IPS DF 19.7 (cell line): ENCODE measurements around the gene RNF224.
A peak's percentile ranks its signal among the peaks of the same experiment; 100 is the strongest.

ENCODE experiments used
- DNase-seq: peaks from one replicate; pipeline ENCODE4 v3.0.0-alpha.2; 2013; ENCODE audit warnings: low read depth, low spot score

The RNF224 gene

GRCh38 chr9:137227054-137227852 is at the start of gene RNF224:
TSS of gene RNF224 (plus strand) at chr9:137227502. CDS start at chr9:137228336, 834 bp downstream.
- no peak for DNase-seq

- no peak for DNase-seq
Observed at GRCh38 chr9:137178201-137178938, 48.9 kb upstream of the RNF224 start.

GRCh38 chr9:137178939-137179630 is 48.2 kb upstream of the RNF224 start:
- no peak for DNase-seq

- no peak for DNase-seq
Observed at GRCh38 chr9:137179761-137180160, 47.5 kb upstream of the RNF224 start.

GRCh38 chr9:137180491-137180890 is 46.8 kb upstream of the RNF224 start:
- DNase-seq = no peak

GRCh38 chr9:137181680-137182079 is 45.6 kb upstream of the RNF224 start:
- no peak for DNase-seq

- no peak for DNase-seq
Observed at GRCh38 chr9:137182836-137183235, 44.5 kb upstream of the RNF224 start.

GRCh38 chr9:137183980-137184595 is 43.2 kb upstream of the RNF224 start:
- no peak for DNase-seq

- DNase-seq = no peak
Observed at GRCh38 chr9:137184881-137185660, 42.2 kb upstream of the RNF224 start.

- no peak for DNase-seq
Observed at GRCh38 chr9:137185921-137186320, 41.4 kb upstream of the RNF224 start.

GRCh38 chr9:137186385-137186784 is 40.9 kb upstream of the RNF224 start:
- DNase-seq = no peak

- no peak for DNase-seq
Observed at GRCh38 chr9:137187386-137187785, 39.9 kb upstream of the RNF224 start.

GRCh38 chr9:137188086-137188489 is 39.2 kb upstream of the RNF224 start:
- no peak for DNase-seq

- DNase-seq = peak; percentile 67
Observed at GRCh38 chr9:137188490-137189296, 38.6 kb upstream of the RNF224 start, which contains the start of the genes ANAPC2 and SSNA1. TSS of gene ANAPC2 (minus strand) at chr9:137188560. CDS start at chr9:137188532, 28 bp downstream. TSS of gene SSNA1 (plus strand) at chr9:137188676. CDS start at chr9:137188727, 51 bp downstream.

GRCh38 chr9:137189297-137190295 is 37.7 kb upstream of the RNF224 start:
- DNase-seq = no peak

- DNase-seq = no peak
Observed at GRCh38 chr9:137190315-137190856, 36.9 kb upstream of the RNF224 start.

GRCh38 chr9:137191245-137191644 is 36.1 kb upstream of the RNF224 start:
- DNase-seq = no peak

GRCh38 chr9:137191691-137192447 is 35.4 kb upstream of the RNF224 start:
- DNase-seq = no peak
